Dedifferentiated amniotic fluid mesenchymal stem cell (primary cell): ENCODE data around the gene ZBTB7C.
"Not testable (repeated sequence)": the region's sequence is repeated elsewhere in the genome, so short reads cannot be mapped to it uniquely, and the experiment has no call there.

Experiments used
- DNase-seq: peaks from one replicate; pipeline ENCODE4 v3.0.0-alpha.2; 2016; ENCODE audit errors: extremely low spot score

The ZBTB7C gene

DNA sequence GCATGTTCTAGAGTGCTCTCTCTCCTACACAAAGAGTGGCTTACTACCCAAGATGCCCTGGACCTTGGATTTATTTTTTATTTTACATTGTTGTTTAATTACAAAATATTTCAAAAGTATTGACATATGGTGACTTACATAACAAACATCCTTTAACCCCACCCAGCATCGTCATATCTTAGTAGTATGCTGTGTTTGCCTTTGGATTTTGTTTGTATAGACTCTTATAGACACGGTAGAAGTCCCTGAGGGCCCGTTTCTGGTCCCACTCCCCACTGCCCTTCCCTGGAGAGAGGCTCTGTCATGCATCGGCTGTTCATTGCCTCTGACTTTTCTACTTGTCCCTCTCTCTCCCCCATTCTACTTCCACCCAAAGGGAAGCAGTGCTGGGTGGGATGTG is 112.0 kb downstream of the ZBTB7C start:
- no peak for DNase-seq

GRCh38 chr18:48296581-48296980 is 112.6 kb downstream of the ZBTB7C start:
- DNase-seq: no peak

DNA sequence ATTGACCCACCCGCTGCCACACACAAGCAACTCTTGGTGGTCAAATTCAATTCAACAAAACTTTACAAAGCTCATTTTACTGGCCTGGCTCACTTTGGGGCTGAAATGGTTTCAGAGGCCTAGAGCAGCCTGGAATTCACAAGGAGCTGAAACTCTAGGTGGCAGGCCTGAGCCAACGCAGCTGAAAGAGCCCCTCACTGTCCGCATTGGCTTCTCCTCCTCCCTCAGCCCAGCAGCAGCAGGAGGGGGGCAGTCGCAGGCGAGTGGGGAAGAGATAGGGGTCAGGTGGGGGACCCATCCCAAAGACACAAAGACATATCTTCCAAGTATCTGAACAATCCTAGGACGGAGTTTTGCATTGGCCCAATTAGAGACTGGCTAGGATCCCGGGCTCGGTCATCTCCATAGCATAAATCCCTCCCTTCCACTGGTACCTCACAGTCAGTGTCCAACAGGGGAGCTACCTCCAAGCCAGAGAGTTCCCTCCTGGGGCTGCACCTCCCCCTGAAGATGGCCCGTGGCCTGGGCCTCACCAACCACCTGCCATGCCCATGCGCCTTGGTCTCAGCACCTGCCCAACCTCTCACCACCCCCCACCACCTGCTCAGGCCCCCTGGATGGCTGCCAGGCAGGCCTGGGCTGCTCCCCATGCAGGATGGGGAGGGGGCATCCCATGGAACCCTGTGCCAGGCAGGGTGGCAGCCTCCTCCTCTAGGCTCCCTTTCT is 113.4 kb downstream of the ZBTB7C start:
- no peak for DNase-seq

DNA sequence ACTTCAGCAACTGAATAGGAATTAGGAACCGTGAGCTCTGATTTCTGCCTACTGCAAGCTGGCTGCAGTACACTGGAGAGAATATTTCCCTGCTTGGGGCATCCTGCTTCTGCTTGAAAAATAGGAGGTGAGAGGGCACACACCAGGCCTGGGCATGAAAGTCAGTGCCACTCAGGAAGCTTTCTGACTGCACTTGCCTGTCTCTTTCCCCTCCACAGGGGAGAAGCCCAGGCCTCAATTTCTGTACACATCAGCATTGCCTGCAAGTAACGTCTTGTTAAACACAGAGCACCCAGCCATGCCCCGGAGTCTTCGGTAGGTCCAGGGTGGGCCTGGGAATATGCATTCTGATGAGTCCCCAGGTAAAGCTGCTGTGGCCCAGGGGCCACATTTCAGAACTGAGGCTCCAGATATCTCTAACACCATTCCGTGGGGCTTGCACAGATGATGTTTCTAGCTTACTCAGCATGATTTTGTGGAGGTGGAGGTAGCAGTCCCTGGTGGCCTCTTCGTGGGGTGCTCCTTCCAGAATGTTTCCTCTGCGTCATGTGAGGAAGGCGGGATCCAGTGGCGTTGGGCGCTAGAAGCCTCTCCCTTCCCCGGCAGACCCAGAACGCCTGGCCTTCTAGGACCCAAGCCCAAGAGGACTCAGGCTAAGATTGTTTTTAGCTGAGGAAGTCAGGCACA is 114.1 kb downstream of the ZBTB7C start:
- no peak for DNase-seq

- DNase-seq: no peak
Observed at GRCh38 chr18:48293954-48294898, 115.0 kb downstream of the ZBTB7C start.

DNA sequence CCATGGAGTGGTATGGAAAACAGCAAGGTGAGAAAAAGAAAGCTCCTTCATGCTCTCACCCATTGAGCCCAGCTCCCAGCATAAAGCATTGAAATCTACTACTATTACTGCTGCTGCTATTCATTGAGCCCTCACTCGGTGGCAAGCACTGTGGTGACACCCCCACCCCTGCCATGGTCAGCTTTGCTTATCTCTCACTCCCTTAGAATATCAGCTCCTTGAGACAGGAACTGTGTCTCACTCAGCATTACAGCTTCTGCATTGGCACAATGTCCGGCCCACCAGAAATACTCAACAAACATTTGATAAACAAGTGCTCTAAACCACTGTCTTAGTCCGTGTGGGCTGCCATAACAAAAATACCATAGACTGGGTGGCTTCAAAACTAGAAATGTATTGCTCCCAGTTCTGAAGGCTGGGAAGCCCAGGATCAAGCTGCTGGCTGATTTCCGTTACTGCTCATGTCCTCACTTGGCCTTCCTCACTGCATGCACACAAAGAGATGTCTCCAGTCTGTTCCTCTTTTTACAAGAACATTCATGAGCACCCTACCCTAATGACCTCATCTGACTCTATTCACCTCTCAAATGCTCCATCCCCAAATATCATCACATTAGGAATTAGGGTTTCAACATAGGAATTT is 116.3 kb downstream of the ZBTB7C start:
- DNase-seq: no peak

DNA sequence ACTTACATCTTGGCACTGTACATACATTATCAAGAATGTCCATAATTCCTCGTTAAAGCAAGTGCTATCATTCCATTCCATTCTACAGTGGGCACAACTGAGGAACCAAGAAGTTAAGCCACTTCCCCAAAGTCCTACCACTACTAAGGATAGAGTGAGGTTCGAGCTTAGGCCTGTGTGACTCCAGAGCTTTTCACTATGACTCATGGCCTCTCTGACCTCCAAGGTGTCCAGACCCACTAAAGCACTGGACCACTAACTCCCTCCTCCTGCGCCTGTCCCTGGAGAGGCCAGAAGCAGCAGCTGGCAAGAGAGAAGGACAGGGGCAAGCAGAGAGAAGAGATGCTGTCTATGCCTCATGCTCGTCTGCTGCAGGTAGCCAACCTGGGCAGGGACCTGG is 117.0 kb downstream of the ZBTB7C start:
- DNase-seq: no peak

- no peak for DNase-seq
Observed at GRCh38 chr18:48290162-48290926, 118.8 kb downstream of the ZBTB7C start.

DNA sequence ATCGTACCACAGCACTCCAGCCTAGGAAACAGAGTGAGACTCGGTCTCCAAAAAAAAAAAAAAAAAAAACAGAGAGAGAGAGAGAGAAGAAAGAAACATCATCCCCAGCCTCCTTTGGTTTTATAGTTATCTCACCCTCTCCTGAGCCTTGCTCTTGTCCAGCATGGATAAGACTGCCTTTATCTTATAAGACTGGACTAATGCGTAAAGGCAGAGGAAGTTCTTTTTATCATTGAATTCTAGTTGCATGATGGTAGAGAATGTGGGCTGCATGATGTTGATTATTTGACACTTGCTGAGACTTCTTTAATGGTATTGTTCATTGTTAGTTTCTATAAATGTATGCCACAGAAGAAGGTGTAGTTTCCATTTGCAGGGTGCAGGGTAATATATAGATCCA is 124.4 kb downstream of the ZBTB7C start:
- no peak for DNase-seq

- not testable (repeated sequence) for DNase-seq
Observed at GRCh38 chr18:48284011-48284410, 125.2 kb downstream of the ZBTB7C start.

DNA sequence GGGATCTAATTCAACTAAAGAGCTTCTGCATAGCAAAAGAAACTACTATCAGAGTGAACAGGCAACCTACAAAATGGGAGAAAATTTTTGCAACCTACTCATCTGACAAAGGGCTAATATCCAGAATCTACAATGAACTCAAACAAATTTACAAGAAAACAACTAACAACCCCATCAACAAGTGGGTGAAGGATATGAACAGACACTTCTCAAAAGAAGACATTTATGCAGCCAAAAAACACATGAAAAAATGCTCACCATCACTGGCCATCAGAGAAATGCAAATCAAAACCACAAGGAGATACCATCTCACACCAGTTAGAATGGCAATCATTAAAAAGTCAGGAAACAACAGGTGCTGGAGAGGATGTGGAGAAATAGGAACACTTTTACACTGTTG is 127.7 kb downstream of the ZBTB7C start:
- not testable (repeated sequence) for DNase-seq

DNA sequence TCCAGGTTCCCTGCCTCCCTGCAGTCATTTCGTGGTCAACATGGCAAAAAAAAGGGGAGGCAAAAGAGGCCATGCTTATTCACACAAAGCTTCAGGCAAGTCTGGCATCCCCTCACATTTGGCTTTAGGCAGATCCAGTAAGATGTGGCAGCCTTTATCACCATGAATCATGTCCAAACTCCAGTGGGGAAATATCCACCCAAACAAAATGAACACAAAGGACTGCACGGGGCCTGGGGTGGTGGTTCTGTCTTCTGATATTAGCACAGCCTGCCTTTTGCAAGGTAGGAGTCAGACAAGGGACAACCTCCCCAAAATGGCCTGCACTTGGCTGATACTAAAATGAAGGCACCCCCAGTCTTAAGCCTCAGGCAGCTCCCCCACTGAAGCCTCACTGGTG is 129.9 kb downstream of the ZBTB7C start:
- no peak for DNase-seq

DNA sequence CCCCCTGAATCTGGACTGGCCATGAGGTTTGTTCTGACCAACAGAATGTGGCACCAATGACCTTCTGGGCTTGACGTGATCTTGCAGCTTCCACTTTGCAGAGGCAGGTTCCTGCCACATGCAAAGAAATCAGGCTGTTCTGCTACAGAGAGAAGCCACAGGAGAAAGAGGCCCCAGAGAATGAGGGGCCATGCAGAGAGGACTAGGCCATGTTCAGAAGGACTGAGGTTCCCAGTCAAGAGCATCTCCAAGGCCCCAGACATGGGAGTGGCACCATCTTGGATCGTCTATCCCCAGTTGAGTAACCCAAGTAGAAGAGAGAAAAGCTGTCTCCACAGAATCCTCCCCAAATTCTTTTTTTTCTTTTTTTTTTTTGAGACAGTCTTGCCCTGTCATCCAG is 131.1 kb downstream of the ZBTB7C start:
- no peak for DNase-seq

GRCh38 chr18:48274301-48274700 is 134.9 kb downstream of the ZBTB7C start:
- DNase-seq: no peak

GRCh38 chr18:48270929-48271328 is 138.3 kb downstream of the ZBTB7C start:
- DNase-seq: no peak

- DNase-seq: no peak
Observed at GRCh38 chr18:48265328-48265727, 143.9 kb downstream of the ZBTB7C start.

DNA sequence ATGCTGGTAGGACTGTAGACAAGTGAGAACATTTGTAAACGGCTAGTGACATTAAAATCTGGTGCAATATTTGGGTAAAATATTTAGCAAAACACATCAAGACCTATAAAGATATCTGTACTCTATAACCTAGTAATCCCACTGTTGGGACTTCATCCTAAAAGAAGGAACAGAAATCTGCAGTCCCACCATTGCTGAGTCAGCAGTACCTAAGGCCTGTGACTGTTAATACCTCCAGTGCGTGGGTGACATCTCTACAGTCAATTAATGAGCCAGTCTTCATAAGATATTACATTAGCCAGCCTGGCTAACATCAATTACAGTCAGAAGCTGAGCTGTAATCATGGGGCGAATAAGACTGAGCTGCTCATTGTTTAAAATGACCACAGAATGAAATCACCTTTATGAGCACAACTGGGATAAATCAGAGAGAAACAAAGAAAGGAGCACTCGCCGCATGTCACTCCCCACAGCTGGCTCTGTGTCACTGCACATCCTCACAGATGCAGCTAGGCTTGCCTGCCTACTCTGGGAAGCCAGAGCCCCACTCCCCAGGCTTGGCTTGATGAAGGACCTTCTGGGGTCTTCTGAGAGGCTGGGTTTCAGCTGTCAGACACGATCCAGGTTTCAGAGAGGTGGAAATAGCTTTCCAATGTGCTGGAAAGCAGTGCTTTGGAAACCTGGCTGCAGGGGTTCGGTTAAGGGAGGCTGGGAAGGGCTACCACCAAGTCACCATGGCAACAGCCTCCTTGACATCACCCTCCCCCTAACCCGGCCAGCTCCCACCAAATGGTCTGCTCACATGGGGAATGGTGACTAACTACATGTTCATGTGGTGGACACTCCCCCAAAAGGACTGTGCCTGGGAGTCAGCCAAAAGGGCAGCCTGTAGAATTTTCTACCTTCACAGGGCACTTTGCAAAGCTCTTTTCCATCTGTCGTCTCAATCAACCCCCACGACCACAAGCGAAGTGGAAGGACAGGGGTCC is 145.0 kb downstream of the ZBTB7C start:
- DNase-seq: no peak

- no peak for DNase-seq
Observed at GRCh38 chr18:48263192-48263853, 145.9 kb downstream of the ZBTB7C start.

- no peak for DNase-seq
Observed at GRCh38 chr18:48260237-48260636, 148.9 kb downstream of the ZBTB7C start.
